A549 (cell line): ENCODE data around the gene BASP1. TPM values are rescaled to one million over a fixed set of nuclear protein-coding genes. Genes with fewer than 3 reads are reported as not detected.

Experiments
- ATAC-seq, 2 experiments: fragments of 200-7000 bp in 1 of 2; fragments of >200 bp in 1 of 2; cut with Nextera tagmentation in 1 of 2; cut with Tn5 transposase in 1 of 2; 3 replicates each; pipeline versions ENCODE4 v1.8.0 to v1.9.1; 2018 to 2020; ENCODE audit warnings: mild to moderate bottlenecking in 1 of 2, moderate library complexity in 1 of 2
- CTCF ChIA-PET: fragments of 300-600 bp; sonication (Branson Sonifier 250); formaldehyde crosslinking; extraction: SDS; loops from one replicate; lab custom pipeline; 2021; ENCODE audit warnings: antibody characterized with exemption, inconsistent platforms; lab: Yijun Ruan, JAX
- POLR2A ChIA-PET: fragments of 350-600 bp; formaldehyde crosslinking; extraction: SDS; loops from one replicate; lab custom pipeline; 2021; ENCODE audit warnings: antibody characterized with exemption, inconsistent platforms; lab: Yijun Ruan, JAX
- DNase-seq, 2 experiments: peaks; one replicate each; pipeline versions ENCODE4 v3.0.0 to v3.0.0-alpha.2; 2011 to 2016; ENCODE audit warnings: low read depth in 1 of 2, low spot score in 1 of 2
- FAIRE-seq: peaks from 2 replicates; lab custom pipeline; 2011; peaks lifted over from hg19 to GRCh38; lab: Jason Lieb, UNC
- H3K27ac ChIP-seq, 2 experiments: fragments of >200 bp; sonication (Bioruptor Twin); formaldehyde crosslinking; 3 replicates each; pipeline ENCODE4 v1.5.1; 2016 to 2017
- H3K4me1 ChIP-seq: fragments of >200 bp; sonication (Bioruptor Twin); formaldehyde crosslinking; 3 replicates; pipeline ENCODE4 v1.6.1; 2016
- H3K4me2 ChIP-seq: fragments of >200 bp; sonication (Bioruptor Twin); formaldehyde crosslinking; 3 replicates; pipeline ENCODE4 v1.6.1; 2016
- H3K4me3 ChIP-seq: fragments of >200 bp; sonication (Bioruptor Twin); formaldehyde crosslinking; 3 replicates; pipeline ENCODE4 v1.5.1; 2016
- H3K9me3 ChIP-seq: fragments of >200 bp; sonication (Bioruptor Twin); formaldehyde crosslinking; 3 replicates; pipeline ENCODE4 v1.6.1; 2016
- BHLHE40 ChIP-seq: IDR thresholded peaks from 2 replicates; pipeline ENCODE4 v1.6.1; 2012; ENCODE audit warnings: low read depth, low read length, inconsistent platforms
- CBX2 ChIP-seq: fragments of 200-600 bp; sonication (generic); IDR thresholded peaks from 2 replicates; pipeline ENCODE4 v1.6.1; 2016; ENCODE audit warnings: low read depth, mild to moderate bottlenecking, borderline replicate concordance
- CEBPB ChIP-seq, 2 experiments: fragments of >200 bp in 1 of 2; sonication (Bioruptor Twin) in 1 of 2; formaldehyde crosslinking in 1 of 2; IDR thresholded peaks; 2 replicates each; pipeline ENCODE4 v1.6.1; 2012 to 2016
- EHMT2 ChIP-seq: fragments of 200-600 bp; sonication (generic); IDR thresholded peaks from 2 replicates; pipeline ENCODE4 v1.6.1; 2016; ENCODE audit warnings: antibody characterized with exemption, low read depth, mild to moderate bottlenecking, moderate library complexity
- EP300 ChIP-seq, 2 experiments: fragments of >200 bp; sonication (Bioruptor Twin); formaldehyde crosslinking; IDR thresholded peaks; 2 replicates in 1 of 2; 3 replicates in 1 of 2; pipeline ENCODE4 v1.6.1; 2016 to 2017
- HOXB5 ChIP-seq: fragments of 250-450 bp; sonication (Bioruptor Pico); IDR thresholded peaks from 2 replicates; pipeline ENCODE4 v1.5.0; 2020; ENCODE audit warnings: mild to moderate bottlenecking, moderate library complexity
- JUN ChIP-seq, 2 experiments: fragments of >200 bp; sonication (Bioruptor Twin); formaldehyde crosslinking; IDR thresholded peaks; 2 replicates in 1 of 2; 3 replicates in 1 of 2; pipeline ENCODE4 v1.6.1; 2016 to 2017
- KDM1A ChIP-seq: fragments of 200-600 bp; sonication (generic); IDR thresholded peaks from 2 replicates; pipeline ENCODE4 v1.6.1; 2016; ENCODE audit warnings: low read depth, mild to moderate bottlenecking
- MAFK ChIP-seq: fragments of 450-650 bp; IDR thresholded peaks from 2 replicates; pipeline ENCODE4 v1.6.1; 2014; ENCODE audit not compliant: partially characterized antibody
- NFE2L2 ChIP-seq: fragments of 150-350 bp; conservative IDR thresholded peaks from 2 replicates; pipeline ENCODE4 v1.6.1; 2014; ENCODE audit warnings: low read length
- PHF8 ChIP-seq: fragments of 200-600 bp; sonication (generic); IDR thresholded peaks from 2 replicates; pipeline ENCODE4 v1.6.1; 2016; ENCODE audit warnings: low read depth, mild to moderate bottlenecking, antibody characterized with exemption, moderate library complexity, borderline replicate concordance
- POLR2AphosphoS2 ChIP-seq: conservative IDR thresholded peaks from 2 replicates; pipeline ENCODE4 v1.6.1; 2012; ENCODE audit warnings: low read length, improper control_type of control experiment, inconsistent platforms
- RARB ChIP-seq: fragments of 250-450 bp; sonication (Bioruptor Pico); IDR thresholded peaks from 2 replicates; pipeline ENCODE4 v1.8.0; 2021; ENCODE audit warnings: mild to moderate bottlenecking, moderate library complexity
- TFCP2L1 ChIP-seq: fragments of 250-450 bp; sonication (Bioruptor Pico); IDR thresholded peaks from 2 replicates; pipeline ENCODE4 v1.5.0; 2021; ENCODE audit warnings: mild to moderate bottlenecking
- ZC3H11A ChIP-seq: fragments of 450-650 bp; IDR thresholded peaks from 2 replicates; pipeline ENCODE4 v1.6.1; 2014; ENCODE audit warnings: antibody characterized with exemption, mild to moderate bottlenecking
- ZNF302 ChIP-seq: fragments of 250-450 bp; sonication (Bioruptor Pico); IDR thresholded peaks from 2 replicates; pipeline ENCODE4 v1.9.0; 2021; ENCODE audit warnings: inconsistent platforms, mild to moderate bottlenecking, moderate library complexity
- WGBS: methylation state at CpG from one replicate; pipeline ENCODE4 v1.1.6; 2017; ENCODE audit errors: missing lambda C conversion rate; 5-methylcytosine and 5-hydroxymethylcytosine counted together
- polyA plus RNA-seq, 4 experiments: library from polyadenylated mRNA; depleted of rRNA in 3 of 4; stranded (reverse); fragments of >200 nt; fragmentation: RNase III in 1 of 4; extraction: RNeasy Plus Mini Kit Qiagen cat#74134 plus additional on column Dnase treatment in 1 of 4; gene quantifications; 2 replicates in 3 of 4; 3 replicates in 1 of 4; pipeline ENCODE4 v1.2.3, GENCODE V29; 2011 to 2017
- TF ChIP-seq, protein P1 (sequence below): fragments of >200 bp; sonication (Bioruptor Twin); formaldehyde crosslinking; IDR thresholded peaks from 3 replicates; pipeline ENCODE4 v1.6.1; 2016
- TF ChIP-seq, protein P2 (sequence below): IDR thresholded peaks from 2 replicates; pipeline ENCODE4 v1.6.1; 2012; ENCODE audit warnings: low read depth, borderline replicate concordance
- TF ChIP-seq, protein P3 (sequence below): IDR thresholded peaks from 2 replicates; pipeline ENCODE4 v1.6.1; 2012
- TF ChIP-seq, protein P4 (sequence below): fragments of 450-650 bp; IDR thresholded peaks from 2 replicates; pipeline ENCODE4 v1.6.1; 2014; ENCODE audit warnings: antibody characterized with exemption
- TF ChIP-seq, protein P5 (sequence below): fragments of 150-350 bp; IDR thresholded peaks from 2 replicates; pipeline ENCODE4 v1.6.1; 2014; ENCODE audit warnings: low read depth, mild to moderate bottlenecking, low read length
- TF ChIP-seq, protein P6 (sequence below): IDR thresholded peaks from 2 replicates; pipeline ENCODE4 v1.6.1; 2012
- TF ChIP-seq, protein P7 (sequence below): fragments of 200-600 bp; sonication (generic); IDR thresholded peaks from 2 replicates; pipeline ENCODE4 v1.6.1; 2016; ENCODE audit warnings: antibody characterized with exemption, mild to moderate bottlenecking, moderate library complexity

Gene BASP1
- polyA plus RNA-seq, 2 of the 4 experiments (the other 2 are of a cell fraction), result 391 to 454 TPM

DNA sequence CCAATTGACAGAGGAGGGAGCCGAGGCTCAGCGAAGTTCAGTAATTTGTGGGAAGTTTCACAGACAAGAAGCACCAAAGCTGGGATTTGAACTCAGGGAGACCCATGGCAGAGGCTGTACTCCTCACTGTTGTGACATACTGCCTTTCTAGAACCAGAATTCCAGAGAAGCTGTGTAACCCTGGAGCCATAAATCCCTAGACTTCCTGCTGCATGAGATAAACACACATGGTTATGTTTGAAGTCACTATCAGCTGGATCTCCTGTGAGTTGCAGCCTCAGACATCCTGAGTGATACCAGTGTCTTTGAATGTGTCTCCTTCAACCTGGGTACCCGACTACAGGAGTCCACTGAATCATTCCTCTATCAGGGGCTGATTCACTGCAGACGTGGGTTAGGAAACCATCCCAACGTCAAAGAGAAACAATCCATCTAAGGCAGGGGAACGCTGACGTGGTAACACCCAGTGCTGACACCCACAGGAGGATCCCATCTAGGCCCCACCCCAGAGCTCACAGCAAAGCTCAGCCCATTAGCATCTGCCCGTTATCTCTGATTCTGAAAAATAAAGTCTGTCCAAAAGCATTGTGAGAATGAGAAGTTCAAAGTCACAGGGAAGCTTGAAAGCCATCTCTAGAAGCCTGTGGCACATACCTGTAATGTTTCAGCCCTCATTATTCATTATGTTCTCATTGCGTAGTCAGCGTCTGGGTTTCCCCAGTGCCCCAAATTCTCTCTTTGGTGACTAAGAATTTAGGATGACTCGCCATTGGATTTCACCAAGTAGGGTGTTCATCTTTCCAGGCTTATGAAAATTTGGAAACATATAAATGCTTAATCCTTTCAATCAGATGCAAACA is 36.3 kb upstream of the BASP1 start (continued):
- no peak for TF ChIP-seq PHF8
- peak; percentile 83 to 93; a peak in 4 of 5 replicates for TF ChIP-seq EP300 (IDR thresholded peaks at IDR 0.05)
- TF ChIP-seq, protein P1, sequence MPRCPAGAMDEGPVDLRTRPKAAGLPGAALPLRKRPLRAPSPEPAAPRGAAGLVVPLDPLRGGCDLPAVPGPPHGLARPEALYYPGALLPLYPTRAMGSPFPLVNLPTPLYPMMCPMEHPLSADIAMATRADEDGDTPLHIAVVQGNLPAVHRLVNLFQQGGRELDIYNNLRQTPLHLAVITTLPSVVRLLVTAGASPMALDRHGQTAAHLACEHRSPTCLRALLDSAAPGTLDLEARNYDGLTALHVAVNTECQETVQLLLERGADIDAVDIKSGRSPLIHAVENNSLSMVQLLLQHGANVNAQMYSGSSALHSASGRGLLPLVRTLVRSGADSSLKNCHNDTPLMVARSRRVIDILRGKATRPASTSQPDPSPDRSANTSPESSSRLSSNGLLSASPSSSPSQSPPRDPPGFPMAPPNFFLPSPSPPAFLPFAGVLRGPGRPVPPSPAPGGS, result peak; percentile 47; the same call in 1 of the 3 replicates
- no peak for TF ChIP-seq BHLHE40
- peak; percentile 45 for TF ChIP-seq MAFK
- TF ChIP-seq CBX2, result no peak
- TF ChIP-seq, protein P2, sequence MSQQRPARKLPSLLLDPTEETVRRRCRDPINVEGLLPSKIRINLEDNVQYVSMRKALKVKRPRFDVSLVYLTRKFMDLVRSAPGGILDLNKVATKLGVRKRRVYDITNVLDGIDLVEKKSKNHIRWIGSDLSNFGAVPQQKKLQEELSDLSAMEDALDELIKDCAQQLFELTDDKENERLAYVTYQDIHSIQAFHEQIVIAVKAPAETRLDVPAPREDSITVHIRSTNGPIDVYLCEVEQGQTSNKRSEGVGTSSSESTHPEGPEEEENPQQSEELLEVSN, result 0 out of 2 replicates have a peak, but pooled peaks have one; percentile 28
- no peak for TF ChIP-seq ZC3H11A
- TF ChIP-seq, protein P3, sequence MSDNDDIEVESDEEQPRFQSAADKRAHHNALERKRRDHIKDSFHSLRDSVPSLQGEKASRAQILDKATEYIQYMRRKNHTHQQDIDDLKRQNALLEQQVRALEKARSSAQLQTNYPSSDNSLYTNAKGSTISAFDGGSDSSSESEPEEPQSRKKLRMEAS, result peak; percentile 72
- peak; percentile 25; the same call in 1 of the 2 replicates for TF ChIP-seq HOXB5 (CRISPR knock-in tag)

DNA sequence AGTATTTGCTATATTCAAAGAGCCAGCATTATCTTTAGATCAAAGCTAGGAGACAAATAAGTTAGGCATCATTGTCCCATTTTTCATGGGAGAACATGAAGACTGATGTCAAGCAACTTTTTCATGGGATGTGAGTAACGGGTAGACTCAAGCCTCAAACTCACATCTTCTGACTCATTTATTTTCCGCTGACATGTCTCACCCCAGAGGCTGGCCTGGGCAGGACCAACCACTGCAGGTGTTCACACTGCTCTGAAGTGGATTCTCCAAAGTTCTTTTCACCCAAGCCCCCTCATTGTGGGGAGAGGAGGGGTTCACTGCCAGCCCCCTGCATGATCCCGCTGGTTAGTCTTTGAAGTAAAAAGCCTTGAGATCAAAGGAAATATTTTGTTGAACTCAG is 34.9 kb upstream of the BASP1 start:
- WGBS, result 83% methylated on average over 3 of the region's 3 CpGs
- CTCF ChIA-PET, result interaction anchor here (2.8 to 3.3 kb wide), 2 partner anchors 7 to 50 kb away, joined by 21 to 31 read pairs; no protein-coding TSS in a partner anchor
- ATAC-seq (no peak), DNase-seq (no peak), FAIRE-seq (no peak)
- Histone ChIP-seq H3K4me3 (no peak overlapping the region), H3K27ac (peak overlapping the region; percentile 69 to 87; a peak in 5 of 6 replicates), H3K9me3 (no peaks in the 10 kb centered on the region), H3K4me1 (peaks cover 50% of the 10 kb centered on the region), H3K4me2 (no peak overlapping the region)
- TF ChIP-seq, protein P4, sequence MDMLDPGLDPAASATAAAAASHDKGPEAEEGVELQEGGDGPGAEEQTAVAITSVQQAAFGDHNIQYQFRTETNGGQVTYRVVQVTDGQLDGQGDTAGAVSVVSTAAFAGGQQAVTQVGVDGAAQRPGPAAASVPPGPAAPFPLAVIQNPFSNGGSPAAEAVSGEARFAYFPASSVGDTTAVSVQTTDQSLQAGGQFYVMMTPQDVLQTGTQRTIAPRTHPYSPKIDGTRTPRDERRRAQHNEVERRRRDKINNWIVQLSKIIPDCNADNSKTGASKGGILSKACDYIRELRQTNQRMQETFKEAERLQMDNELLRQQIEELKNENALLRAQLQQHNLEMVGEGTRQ, result no peak
- TF ChIP-seq EHMT2 (no peak), CEBPB (IDR thresholded peaks at IDR 0.05) (no peak), NFE2L2 (no peak), TFCP2L1 (no peak), POLR2AphosphoS2 (no peak), RARB (CRISPR knock-in tag) (no peak), PHF8 (no peak), KDM1A (no peak), ZC3H11A (no peak), ZNF302 (no peak), JUN (IDR thresholded peaks at IDR 0.05) (no peak), BHLHE40 (no peak)
- TF ChIP-seq, protein P5, sequence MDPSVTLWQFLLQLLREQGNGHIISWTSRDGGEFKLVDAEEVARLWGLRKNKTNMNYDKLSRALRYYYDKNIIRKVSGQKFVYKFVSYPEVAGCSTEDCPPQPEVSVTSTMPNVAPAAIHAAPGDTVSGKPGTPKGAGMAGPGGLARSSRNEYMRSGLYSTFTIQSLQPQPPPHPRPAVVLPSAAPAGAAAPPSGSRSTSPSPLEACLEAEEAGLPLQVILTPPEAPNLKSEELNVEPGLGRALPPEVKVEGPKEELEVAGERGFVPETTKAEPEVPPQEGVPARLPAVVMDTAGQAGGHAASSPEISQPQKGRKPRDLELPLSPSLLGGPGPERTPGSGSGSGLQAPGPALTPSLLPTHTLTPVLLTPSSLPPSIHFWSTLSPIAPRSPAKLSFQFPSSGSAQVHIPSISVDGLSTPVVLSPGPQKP, result no peak
- TF ChIP-seq, protein P6, sequence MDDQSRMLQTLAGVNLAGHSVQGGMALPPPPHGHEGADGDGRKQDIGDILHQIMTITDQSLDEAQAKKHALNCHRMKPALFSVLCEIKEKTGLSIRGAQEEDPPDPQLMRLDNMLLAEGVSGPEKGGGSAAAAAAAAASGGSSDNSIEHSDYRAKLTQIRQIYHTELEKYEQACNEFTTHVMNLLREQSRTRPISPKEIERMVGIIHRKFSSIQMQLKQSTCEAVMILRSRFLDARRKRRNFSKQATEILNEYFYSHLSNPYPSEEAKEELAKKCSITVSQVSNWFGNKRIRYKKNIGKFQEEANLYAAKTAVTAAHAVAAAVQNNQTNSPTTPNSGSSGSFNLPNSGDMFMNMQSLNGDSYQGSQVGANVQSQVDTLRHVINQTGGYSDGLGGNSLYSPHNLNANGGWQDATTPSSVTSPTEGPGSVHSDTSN, result no peak
- TF ChIP-seq, protein P7, sequence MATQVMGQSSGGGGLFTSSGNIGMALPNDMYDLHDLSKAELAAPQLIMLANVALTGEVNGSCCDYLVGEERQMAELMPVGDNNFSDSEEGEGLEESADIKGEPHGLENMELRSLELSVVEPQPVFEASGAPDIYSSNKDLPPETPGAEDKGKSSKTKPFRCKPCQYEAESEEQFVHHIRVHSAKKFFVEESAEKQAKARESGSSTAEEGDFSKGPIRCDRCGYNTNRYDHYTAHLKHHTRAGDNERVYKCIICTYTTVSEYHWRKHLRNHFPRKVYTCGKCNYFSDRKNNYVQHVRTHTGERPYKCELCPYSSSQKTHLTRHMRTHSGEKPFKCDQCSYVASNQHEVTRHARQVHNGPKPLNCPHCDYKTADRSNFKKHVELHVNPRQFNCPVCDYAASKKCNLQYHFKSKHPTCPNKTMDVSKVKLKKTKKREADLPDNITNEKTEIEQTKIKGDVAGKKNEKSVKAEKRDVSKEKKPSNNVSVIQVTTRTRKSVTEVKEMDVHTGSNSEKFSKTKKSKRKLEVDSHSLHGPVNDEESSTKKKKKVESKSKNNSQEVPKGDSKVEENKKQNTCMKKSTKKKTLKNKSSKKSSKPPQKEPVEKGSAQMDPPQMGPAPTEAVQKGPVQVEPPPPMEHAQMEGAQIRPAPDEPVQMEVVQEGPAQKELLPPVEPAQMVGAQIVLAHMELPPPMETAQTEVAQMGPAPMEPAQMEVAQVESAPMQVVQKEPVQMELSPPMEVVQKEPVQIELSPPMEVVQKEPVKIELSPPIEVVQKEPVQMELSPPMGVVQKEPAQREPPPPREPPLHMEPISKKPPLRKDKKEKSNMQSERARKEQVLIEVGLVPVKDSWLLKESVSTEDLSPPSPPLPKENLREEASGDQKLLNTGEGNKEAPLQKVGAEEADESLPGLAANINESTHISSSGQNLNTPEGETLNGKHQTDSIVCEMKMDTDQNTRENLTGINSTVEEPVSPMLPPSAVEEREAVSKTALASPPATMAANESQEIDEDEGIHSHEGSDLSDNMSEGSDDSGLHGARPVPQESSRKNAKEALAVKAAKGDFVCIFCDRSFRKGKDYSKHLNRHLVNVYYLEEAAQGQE, result no peak
- POLR2A ChIA-PET, result interaction anchor here (0.6 kb wide), 1 partner anchor 405 kb away, joined by 12 read pairs; no protein-coding TSS in a partner anchor
